Mesodermal cell (in vitro differentiated cells): ENCODE data around the gene TMEM132E.

Experiments used
- H3K27ac ChIP-seq: 2 replicates; pipeline ENCODE4 v1.7.0; 2013; ENCODE audit warnings: mild to moderate bottlenecking, low read depth, low read length, moderate library complexity; ENCODE audit not compliant: severe bottlenecking
- H3K36me3 ChIP-seq: 2 replicates; pipeline ENCODE4 v1.7.1; 2013; ENCODE audit warnings: mild to moderate bottlenecking, low read length, moderate library complexity; ENCODE audit not compliant: control insufficient read depth, insufficient read depth
- H3K4me1 ChIP-seq: one replicate; pipeline ENCODE4 v1.7.1; 2013; ENCODE audit warnings: mild to moderate bottlenecking, low read length; ENCODE audit not compliant: insufficient read depth, control insufficient read depth, poor library complexity, severe bottlenecking
- H3K4me3 ChIP-seq: 2 replicates; pipeline ENCODE4 v1.7.0; 2013; ENCODE audit warnings: low read length, control low read depth, mild to moderate bottlenecking; ENCODE audit not compliant: insufficient read depth, poor library complexity, severe bottlenecking; ENCODE audit errors: extremely low read depth
- H3K9me3 ChIP-seq: 2 replicates; pipeline ENCODE4 v1.7.1; 2013; ENCODE audit warnings: mild to moderate bottlenecking, low read length, moderate library complexity; ENCODE audit not compliant: control insufficient read depth
- WGBS, 2 experiments: methylation state at CpG; one replicate each; pipeline ENCODE4 v1.1.5; 2013; ENCODE audit warnings: missing lambda C conversion rate in 2 of 2; ENCODE audit not compliant: insufficient coverage in 2 of 2; 5-methylcytosine and 5-hydroxymethylcytosine counted together

Gene TMEM132E

DNA sequence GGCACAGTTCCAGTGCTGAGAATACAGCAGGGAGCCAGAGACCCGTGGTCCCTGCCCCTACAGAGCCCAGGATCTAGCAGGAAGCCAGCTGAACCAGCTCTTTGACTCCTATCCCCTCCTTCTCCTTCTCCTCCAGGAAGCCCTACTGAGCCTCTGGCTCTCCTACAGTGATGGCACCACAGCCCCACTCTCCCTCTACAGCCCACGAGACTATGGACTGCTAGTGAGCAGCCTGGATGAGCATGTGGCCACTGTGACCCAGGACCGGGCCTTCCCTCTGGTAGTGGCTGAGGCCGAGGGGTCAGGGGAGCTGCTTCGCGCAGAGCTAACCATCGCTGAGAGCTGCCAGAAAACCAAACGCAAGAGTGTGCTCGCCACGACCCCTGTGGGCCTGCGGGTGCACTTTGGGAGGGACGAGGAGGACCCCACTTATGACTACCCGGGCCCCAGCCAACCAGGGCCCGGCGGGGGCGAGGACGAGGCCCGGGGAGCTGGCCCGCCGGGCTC lies 57.7 kb downstream of the TMEM132E start:
- H3K27ac ChIP-seq, result no peak overlapping the region
- no peaks in the 10 kb centered on the region for H3K36me3 ChIP-seq
- no peaks in the 10 kb centered on the region for H3K9me3 ChIP-seq
- no peaks in the 10 kb centered on the region for H3K4me1 ChIP-seq
- no peak overlapping the region for H3K4me3 ChIP-seq
- 86 to 90% methylated on average over 17 to 20 of the region's 20 CpGs for WGBS, 2 experiments

DNA sequence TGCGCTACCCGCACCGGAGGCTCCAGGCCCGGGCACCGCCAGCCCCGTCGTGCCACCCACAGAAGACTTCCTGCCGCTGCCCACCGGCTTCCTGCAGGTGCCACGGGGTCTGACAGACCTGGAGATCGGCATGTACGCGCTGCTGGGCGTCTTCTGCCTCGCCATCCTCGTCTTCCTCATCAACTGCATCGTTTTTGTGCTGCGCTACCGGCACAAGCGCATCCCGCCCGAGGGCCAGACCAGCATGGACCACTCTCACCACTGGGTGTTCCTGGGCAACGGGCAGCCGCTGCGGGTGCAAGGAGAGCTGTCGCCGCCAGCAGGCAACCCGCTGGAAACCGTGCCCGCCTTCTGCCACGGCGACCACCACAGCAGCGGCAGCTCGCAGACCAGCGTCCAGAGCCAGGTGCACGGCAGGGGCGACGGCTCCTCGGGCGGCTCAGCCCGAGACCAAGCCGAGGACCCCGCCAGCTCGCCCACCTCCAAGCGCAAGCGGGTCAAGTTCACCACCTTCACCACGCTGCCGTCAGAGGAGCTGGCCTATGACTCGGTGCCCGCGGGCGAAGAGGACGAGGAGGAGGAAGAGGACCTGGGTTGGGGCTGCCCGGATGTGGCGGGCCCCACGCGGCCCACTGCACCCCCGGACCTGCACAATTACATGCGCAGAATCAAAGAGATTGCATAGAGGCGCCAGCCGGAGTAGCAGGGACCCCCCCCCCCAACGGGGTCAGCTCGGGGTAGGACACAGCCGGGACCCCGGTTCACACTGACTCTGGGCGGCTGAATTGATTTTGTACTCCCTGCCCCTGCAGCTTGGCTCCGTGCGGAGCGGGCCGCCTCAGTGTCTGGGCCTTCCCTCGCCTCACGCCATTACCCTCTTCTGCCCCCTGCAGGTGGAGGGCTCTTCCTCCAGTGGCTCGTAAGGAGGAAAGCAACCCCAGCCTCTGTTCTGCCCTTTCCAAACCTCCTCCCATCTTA lies 58.5 kb downstream of the TMEM132E start:
- no peak overlapping the region for H3K4me3 ChIP-seq
- WGBS, 2 experiments, result 77 to 79% methylated on average over 52 to 62 of the region's 73 CpGs

DNA sequence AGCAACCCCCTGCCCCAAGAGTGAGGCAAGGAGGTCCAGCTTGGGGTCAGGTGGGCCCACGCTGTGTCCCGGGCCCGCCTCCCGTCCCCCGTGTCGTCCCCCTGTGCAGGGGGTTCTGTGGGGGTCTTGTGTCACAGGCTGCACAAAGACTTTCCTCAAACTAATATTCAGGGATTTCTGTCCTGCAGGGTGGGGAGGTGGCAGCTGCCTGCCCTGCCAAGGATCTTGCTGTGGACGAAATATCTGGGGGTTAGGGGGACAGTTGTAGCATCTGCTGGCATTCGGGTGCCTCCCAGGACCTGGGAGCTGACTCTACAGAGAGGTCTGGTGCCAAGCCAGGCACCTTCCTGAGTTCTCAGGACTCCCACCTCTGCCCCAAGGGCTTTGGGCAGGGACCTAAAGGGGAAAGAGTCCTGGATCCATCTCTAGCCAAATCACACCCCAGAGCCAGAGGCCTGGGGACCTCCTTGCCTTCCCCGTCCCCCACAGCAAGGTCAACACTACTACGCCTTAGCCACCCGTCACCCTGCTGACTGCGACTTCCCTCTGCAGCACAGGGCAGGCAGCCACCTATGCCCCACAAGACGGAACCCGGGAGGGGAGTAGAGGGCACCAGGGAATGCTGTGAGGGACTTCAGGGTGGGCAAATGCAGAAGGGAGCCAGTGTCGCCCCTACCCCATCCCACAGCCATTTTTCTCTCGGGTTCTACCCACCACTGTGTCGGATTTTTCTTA lies 59.3 kb downstream of the TMEM132E start:
- Histone ChIP-seq H3K4me3 (no peak overlapping the region), H3K4me1 (no peaks in the 10 kb centered on the region), H3K9me3 (no peaks in the 10 kb centered on the region), H3K36me3 (no peaks in the 10 kb centered on the region), H3K27ac (no peak overlapping the region)
- WGBS, 2 experiments, result 64 to 83% methylated on average over 2 to 6 of the region's 17 CpGs

More for the DNA sequence above, 58.5 kb downstream of the TMEM132E start:
- Histone ChIP-seq H3K27ac (no peak overlapping the region), H3K36me3 (no peaks in the 10 kb centered on the region), H3K4me1 (no peaks in the 10 kb centered on the region), H3K9me3 (no peaks in the 10 kb centered on the region)

DNA sequence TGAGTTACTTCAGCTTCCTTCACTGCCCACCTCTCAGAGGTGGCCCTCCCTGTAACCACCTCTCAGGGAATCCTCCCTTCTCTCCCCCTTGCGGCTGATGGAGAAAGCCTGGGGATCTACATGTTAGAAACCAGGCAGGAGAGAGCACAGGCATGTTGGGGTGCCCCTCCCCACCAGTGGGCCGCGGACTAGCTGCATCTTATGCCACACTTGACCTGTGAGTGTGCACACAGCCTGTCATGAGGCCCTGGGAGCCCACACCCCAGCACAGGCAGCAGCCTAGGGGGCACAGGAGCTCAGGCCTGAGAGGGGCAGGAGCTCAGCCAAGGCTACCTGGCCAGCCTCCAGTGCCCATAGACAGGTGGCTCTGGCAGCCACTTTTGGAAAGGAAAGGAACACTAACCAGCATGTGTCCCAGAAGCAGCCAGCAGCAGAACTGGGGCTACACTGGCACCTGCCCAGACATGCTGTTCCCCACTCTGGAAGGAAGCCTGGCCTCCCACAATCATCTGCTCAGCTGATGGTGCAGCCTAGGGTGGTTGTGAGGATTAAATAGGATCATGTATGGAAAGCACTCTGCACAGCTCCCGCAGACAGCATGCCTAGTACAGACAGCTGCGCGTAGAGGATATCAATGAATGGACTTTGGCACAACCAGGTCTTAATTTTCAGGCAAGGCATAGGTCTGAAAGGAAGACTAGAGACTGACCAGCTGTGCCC lies 60.5 kb downstream of the TMEM132E start:
- H3K27ac ChIP-seq, result no peak overlapping the region
- H3K36me3 ChIP-seq, result no peaks in the 10 kb centered on the region
- no peaks in the 10 kb centered on the region for H3K4me1 ChIP-seq
- H3K9me3 ChIP-seq, result no peaks in the 10 kb centered on the region
- H3K4me3 ChIP-seq, result no peak overlapping the region
- WGBS, 2 experiments, result 88 to 89% methylated on average over 5 of the region's 6 CpGs

GRCh38 chr17:34641368-34641767 lies 62.0 kb downstream of the TMEM132E start:
- Histone ChIP-seq H3K27ac (no peak overlapping the region), H3K4me1 (no peaks in the 10 kb centered on the region), H3K36me3 (no peaks in the 10 kb centered on the region), H3K4me3 (no peak overlapping the region), H3K9me3 (no peaks in the 10 kb centered on the region)
- 78 to 86% methylated on average over 5 to 7 of the region's 7 CpGs for WGBS, 2 experiments

DNA sequence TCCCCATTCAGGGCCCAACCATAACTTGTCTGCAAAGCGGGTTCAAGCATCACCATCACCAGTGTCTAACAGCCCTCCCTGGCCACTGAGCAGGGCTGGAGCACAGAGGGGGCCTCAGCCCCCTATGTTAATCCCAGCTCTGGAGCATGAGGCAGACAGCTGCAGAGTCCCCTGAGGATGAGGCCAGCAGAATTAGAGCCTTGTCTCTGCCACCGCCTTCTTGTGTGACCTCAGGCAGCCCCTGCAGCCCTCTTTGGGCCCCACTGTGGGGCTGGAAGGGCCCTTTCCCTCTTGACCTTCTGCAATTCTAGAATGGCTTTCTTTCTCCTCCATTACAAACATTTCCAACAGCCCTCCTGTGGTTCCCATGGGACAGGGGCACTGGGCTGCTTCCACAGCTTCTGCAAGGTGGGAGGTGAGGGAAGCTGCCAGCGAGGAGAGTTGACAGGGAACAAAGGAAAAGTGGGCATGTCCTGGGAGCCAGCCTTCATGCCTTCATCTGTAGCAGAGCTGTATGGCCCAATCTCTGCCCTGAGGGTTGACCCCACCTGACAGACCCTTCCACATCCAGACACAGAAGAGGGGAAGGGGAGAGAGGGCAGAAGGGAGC lies 65.7 kb downstream of the TMEM132E start:
- no peaks in the 10 kb centered on the region for H3K36me3 ChIP-seq
- no peaks in the 10 kb centered on the region for H3K9me3 ChIP-seq
- H3K4me3 ChIP-seq, result no peak overlapping the region
- no peak overlapping the region for H3K27ac ChIP-seq
- no peaks in the 10 kb centered on the region for H3K4me1 ChIP-seq
- 76 to 100% methylated on average over 1 to 3 of the region's 3 CpGs for WGBS, 2 experiments

- H3K27ac ChIP-seq, result no peak overlapping the region
- H3K4me3 ChIP-seq, result no peak overlapping the region
- WGBS, 2 experiments, result 86 to 92% methylated on average over 1 to 2 of the region's 3 CpGs
Observed at GRCh38 chr17:34645594-34645993, 66.2 kb downstream of the TMEM132E start.

GRCh38 chr17:34647511-34647910 lies 68.1 kb downstream of the TMEM132E start:
- WGBS, 2 experiments, result 92 to 97% methylated on average over 3 of the region's 3 CpGs
- Histone ChIP-seq H3K4me3 (no peak overlapping the region), H3K4me1 (no peaks in the 10 kb centered on the region), H3K9me3 (no peaks in the 10 kb centered on the region), H3K36me3 (no peaks in the 10 kb centered on the region), H3K27ac (no peak overlapping the region)

More at GRCh38 chr17:34645594-34645993, 66.2 kb downstream of the TMEM132E start:
- Histone ChIP-seq H3K4me1 (no peaks in the 10 kb centered on the region), H3K36me3 (no peaks in the 10 kb centered on the region), H3K9me3 (no peaks in the 10 kb centered on the region)

DNA sequence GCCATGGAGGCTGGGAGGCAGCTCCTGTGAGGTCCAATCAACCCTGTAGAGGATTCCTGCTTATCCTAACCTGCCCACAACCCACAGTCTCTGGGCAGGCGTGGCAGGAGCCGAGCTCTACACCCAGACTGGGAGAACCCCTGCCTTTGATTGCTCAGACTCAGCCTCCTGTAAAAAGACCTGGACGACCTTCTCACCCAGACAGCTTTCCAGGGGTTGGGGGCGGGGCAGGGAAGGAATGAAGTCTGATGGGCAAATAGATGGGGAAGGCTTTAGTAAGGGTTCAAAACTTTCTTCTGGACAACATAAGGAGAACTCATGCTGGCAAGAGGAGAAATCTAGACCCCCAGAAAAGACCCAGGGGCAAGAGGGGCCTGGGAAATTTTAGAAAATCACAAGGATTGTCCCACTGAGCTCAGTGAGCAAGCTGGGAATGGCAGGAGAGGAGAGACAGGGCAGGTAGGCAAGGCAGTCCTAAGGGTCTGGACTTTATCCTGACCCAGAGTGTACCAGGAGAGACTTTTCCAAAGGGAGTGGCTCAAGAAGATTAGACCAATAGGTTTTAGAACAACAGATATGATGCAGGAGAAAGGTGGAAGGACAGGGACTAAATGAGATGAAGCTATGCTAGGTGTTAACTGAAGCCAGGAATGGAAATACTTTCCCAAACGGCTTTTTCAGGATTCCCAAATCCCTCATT lies 70.8 kb downstream of the TMEM132E start:
- no peak overlapping the region for H3K4me3 ChIP-seq
- H3K4me1 ChIP-seq, result no peaks in the 10 kb centered on the region
- WGBS, 2 experiments, result 90 to 100% methylated on average over 1 to 2 of the region's 5 CpGs
- H3K9me3 ChIP-seq, result no peaks in the 10 kb centered on the region
- H3K27ac ChIP-seq, result no peak overlapping the region
- H3K36me3 ChIP-seq, result no peaks in the 10 kb centered on the region
